ENCODE data around the gene THAP7.
"Not testable (repeated sequence)": the region's sequence is repeated elsewhere in the genome, so short reads cannot be mapped to it uniquely, and the experiment has no call there.

The THAP7 gene, protein sequence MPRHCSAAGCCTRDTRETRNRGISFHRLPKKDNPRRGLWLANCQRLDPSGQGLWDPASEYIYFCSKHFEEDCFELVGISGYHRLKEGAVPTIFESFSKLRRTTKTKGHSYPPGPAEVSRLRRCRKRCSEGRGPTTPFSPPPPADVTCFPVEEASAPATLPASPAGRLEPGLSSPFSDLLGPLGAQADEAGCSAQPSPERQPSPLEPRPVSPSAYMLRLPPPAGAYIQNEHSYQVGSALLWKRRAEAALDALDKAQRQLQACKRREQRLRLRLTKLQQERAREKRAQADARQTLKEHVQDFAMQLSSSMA

DNA sequence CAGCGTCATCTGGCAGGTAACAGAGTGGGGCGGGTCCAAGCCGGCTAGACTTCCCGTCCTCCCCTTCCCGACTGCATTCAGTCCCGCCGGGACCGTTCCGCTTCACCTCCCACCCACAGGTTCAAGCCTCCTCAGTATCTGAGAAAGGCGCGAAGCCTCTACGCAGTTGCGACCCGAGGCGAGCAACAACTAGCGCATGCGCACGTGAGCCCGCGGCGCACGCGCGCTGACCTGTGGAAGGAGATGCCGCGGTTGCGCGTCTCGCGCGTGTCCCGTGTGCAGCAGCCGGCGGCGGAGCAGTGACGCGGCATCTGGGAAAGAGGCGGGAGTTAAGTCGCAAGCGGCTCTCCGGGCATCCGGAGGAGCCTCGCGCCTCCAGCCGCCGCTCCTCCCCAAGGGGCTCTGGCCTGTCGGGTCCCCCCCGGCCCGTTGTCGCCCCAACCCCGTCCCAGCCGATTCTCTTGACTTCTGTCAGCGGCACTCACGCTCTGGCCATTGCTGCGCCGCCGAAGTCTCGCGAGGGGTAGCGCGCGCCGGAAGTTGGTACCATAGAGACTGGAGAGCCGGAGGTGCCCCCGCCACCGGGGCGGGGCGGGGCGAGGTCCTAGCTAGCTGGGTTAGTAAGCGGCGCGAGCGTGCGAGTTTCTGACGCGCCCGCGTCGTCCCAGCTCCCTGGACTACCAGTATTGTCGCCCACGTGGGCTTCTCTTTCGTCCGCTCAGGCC is at the start of gene THAP7:
Gene THAP7, minus strand, starts transcription at position 518 of the 725 bp plus-strand sequence. Its CDS starts 207 bp downstream, at position 311.
- DNase-seq, result peak; percentile 90 to 93

GRCh38 chr22:21051145-21051830 is 49.4 kb upstream of the THAP7 start:
- no peak for DNase-seq

GRCh38 chr22:21048965-21049364 is 47.0 kb upstream of the THAP7 start:
- not testable (repeated sequence) for DNase-seq

DNA sequence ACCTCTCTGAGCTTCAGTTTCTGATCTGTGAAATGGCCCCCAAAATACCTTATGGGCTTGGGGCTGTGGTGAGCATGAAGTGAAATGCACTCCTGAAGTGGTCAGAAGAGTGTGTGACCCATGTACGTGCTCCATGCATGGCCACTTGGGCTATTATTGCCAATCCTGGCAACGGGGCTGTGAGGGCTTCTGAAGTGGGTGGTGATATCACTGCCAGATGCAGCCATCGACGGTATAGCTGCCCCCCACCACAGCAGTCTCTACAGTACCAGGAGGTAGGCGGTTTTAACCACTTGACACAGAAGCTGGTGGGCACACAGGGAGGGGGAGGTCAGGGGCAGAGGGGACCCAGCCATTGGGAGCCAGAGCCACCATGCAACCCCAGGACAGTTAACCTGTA is 46.5 kb upstream of the THAP7 start:
- DNase-seq, result not testable (repeated sequence)

- no peak for DNase-seq
These were observed 45.8 kb upstream of the THAP7 start for GRCh38 chr22:21047730-21048129.

DNA sequence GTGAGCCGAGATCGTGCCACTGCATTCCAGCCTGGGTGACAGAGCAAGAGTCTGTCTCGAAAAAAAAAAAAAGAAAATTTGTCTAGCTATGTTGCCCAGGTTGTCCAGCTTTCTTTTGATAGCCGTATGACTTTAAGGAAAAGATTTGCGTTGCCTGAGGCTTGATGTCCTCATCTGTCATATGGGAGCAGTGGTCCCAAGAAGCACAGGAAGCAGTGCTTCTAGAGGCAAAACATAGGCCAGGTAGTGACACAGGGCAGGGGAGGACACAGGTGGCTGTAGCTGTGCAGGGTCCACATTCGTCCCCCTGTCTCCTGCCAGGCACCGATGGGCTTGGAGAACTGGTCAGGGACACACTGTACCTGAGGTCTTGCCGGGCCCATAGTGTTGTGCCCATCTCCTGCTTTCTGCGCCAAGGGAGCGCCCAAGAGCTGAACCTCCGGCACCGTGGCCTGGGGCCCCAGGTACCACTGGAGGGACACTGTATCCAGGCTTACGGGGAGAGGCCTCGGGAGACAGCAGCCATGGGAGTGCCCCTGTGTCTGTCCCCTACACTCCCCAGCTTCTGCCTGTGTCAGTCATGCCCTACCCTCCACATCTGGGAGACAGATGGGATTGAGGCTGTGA is 45.2 kb upstream of the THAP7 start:
- no peak for DNase-seq

GRCh38 chr22:21045585-21046294 is 43.8 kb upstream of the THAP7 start, which contains the start of gene LRRC74B:
TSS of gene LRRC74B (plus strand) at chr22:21045946. CDS start at chr22:21045987, 41 bp downstream.
- peak; percentile 77 to 85 for DNase-seq

GRCh38 chr22:21044931-21045584 is 43.1 kb upstream of the THAP7 start:
- DNase-seq, result no peak

DNA sequence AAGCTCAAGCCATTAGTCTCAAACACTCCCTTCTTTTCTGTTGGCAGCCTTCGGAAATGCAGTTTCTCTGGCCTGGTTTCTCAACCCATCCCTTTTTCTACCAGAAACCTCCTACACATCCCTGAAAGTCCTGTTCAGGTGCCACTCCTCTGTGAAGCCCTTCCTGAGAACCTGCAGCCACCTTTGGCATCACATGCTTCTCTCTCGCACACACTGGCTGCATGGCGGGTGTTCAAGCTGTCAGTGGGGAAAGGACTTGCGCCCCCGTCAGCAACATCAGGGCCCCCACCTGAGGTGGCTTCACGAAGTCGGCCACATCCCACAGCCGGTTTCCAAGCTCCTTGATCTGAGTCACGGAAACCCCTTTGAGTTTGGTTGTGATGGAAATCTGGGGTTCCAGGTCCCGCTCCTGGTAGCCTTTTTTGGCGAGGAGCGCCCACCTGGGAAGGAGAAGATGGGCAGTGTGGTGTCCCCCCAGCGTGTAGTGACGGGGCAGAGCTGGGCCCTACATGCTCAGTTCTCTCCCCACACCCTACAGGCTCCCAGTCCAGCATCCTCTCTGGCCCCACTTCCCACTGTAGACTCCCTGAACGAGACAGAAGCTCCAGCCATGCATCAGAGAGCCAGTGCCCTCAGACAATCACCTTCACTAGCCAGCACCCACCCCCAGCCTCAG is 42.1 kb upstream of the THAP7 start:
- DNase-seq, result no peak

- DNase-seq, result no peak
These were observed 41.3 kb upstream of the THAP7 start for GRCh38 chr22:21042978-21043859.

DNA sequence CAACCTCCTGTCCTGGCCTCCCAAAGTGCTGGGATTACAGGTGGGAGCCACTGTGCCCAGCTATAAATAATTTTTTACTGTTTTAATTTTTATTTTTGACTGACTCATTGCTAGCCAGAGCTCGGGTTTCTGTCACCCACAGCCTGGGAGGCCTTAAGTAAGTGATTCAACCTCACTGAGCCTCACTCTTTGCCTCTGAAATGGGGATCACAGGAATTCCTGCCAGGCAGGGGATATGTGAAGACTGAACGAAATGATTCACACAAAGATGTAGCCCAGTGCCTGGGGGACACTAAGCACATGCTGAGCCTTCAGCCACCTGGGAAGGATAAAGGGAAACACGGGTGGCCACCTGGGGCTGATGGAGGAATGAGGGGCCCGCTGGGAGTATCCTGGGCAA is 40.0 kb upstream of the THAP7 start:
- no peak for DNase-seq

- not testable (repeated sequence) for DNase-seq
These were observed 37.2 kb upstream of the THAP7 start for GRCh38 chr22:21039158-21039557.

DNA sequence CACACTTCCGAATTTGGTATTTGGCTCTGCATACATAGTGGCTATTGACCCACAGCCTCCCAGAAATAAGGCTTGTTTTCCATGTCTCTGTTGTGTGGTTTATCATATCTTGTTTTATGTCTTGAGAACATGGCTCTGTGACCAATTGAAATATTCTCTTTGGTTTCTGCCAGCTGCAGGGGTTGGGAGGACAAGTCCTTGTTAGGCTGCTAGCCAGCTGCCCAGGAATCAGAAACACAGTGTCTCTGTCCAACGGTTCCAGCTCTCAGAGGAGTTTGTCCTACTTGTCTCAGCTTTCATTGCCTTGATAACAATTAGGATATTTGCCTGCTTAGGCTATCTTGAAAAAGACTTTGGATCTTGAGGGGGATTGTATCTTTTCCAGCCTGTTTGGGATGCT is 36.5 kb upstream of the THAP7 start:
- no peak for DNase-seq

- DNase-seq, result no peak
These were observed 33.1 kb upstream of the THAP7 start for GRCh38 chr22:21034989-21035388.

GRCh38 chr22:21033895-21034294 is 32.0 kb upstream of the THAP7 start:
- no peak for DNase-seq

DNA sequence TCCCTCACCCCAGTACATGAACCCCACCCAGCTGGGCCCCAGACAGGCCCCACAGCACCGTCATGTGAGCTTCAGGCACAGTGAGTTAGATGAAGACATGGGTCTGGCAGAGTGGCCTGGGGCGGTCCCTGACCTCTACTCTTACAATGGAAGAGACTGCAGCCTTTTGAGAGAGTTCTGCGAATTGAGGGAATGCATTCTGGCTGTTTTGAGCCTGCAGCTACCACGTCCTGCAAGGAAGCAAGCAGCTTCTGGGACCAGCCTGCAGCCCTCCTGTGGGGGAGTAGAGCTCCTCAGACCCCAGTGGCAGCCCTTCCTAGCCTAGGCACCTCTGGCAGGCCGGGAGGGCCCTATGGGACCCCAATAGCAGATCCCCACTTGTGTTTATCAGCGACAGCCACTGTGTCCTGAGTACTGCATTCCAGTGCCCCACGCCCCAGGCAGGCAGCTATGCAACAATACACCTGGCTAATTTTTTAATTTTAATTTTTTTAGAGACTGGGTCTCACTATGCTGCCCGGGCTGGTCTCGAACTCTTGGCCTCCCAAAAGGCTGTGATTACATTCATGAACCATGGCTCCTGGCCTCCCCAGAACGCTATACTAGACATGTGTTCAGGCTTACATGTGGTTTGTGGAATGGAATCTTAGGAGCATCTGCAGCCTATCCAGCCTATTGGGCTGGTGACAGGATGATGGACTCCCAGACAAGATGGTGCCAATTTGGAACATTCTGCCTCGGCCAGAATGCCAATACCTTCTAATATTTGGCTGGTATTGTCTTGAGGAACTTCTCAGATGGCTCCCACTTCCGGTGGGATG is 31.2 kb upstream of the THAP7 start:
- no peak for DNase-seq

- DNase-seq, result no peak
These were observed 30.3 kb upstream of the THAP7 start, which contains the start of gene SLC7A4 for GRCh38 chr22:21032037-21032867. TSS of gene SLC7A4 (minus strand) at chr22:21032561. CDS start at chr22:21031812, 749 bp downstream.

DNA sequence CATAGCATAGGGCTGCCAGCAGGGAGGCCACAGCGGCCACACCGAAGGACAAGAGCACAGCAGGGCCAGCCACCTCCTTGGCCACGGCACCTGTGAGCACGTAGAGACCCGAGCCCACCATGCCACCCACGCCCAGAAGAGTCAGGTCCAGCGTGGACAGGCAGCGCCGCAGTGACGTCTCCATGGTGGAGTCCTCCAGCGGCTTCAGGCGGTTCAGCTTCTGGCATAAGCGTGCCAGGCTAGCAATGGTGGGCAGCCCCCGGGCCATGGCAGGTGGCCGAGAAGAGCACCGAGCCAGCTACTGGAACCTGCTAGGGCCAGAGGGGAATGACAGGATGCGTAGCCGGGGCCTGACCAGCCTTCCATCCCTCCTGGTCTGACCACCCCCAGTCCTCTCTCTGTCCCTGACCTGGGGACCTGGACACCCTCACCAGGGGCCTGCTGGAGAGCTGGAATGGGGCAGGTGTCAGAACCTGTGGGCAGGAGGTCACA is 29.7 kb upstream of the THAP7 start:
- no peak for DNase-seq
